Hypothalamus (tissue), 51 donors: ENCODE results near the gene RNF180.
"Not testable (repeated sequence)": the region's sequence is repeated elsewhere in the genome, so short reads cannot be mapped to it uniquely, and the experiment has no call there.

ENCODE experiments used
- DNase-seq, 51 donors: peaks; one replicate each; lab custom pipeline; 2025; lab: John Stamatoyannopoulos, UW

RNF180 gene

GRCh38 chr5:64260756-64261155 lies 95.1 kb downstream of the RNF180 start:
- no peak for DNase-seq

DNA sequence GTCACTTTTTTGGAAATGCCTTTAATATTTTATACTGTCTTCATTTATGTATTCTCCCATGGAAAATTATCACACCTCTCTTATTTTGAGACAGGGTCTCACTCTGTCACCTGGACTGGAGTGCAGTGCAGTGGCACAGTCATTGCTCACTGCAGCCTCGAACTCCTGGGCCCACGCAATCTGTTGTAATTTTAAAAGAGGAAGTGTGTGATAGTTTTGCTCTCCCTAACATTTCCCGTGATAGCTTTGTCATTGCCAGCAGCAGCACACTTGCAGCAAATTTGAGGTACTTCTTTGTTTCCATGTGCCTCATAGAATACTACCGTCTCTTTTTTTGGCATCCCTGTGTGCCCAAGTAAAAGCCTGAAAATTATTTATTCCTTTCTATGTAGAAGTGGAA lies 103.5 kb downstream of the RNF180 start:
- DNase-seq, result no peak

DNA sequence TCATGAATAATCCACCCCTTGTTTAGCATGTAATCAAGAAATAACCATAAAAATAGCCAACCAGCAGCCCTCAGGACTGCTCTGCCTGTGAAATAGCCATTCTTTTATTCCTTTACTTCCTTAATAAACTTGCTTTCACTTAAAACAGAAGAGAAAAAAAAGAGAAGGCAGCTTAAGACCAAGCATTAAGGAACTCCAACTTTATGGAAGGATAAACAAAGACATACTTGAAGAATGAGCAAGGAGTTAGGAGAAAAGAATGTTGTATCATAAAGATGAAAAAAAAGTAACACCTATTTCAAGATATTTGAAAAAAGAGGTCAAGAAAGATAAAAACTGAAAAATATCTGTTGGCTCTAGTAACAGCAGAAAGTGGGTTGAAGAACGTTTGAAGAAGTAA lies 107.6 kb downstream of the RNF180 start:
- DNase-seq, result no peak

DNA sequence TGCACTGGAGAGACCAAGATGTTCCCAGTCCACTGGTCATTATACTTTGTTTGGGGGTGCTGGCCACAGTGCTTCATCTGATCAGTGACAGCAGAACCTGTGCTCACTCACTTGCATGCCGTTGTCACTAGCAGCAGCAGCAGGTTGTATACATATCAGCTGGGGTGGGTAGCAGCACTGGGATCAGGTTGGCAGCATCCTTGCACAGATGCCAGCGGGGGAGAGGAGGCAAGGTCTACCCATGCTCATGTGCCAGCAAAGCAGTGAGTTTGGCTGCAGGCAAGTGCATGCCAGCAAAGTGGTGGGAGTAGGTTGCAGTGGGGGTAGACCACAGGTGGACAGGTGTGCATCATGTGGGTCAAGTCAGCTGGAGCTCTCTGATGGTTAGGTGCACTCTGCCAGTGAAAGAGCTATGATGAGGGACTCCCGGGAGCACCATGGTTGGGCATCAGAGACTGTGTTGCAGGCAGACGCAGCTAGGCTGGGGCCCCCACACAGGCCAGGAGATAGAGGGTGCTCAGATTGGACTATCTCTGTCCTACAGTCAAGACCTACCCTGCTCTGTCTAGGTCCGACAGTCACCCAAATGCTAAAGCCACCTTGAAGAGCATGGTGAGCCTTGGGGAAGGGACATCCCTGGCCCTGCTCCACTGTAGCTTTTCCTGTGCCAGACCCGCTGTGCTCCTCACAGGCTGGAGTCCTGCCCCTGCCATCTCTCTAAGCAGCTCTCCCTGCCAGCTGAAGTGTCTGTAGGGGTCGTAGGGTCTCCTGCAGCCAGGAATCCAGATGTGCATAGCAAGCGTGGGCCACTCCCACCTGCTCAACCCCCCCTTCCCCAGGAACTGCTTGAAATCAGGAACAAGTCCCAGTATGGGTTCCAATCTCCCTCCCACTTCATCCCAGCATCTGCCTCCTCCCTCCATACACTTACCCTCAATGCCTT lies 119.8 kb downstream of the RNF180 start:
- DNase-seq, result no peak

DNA sequence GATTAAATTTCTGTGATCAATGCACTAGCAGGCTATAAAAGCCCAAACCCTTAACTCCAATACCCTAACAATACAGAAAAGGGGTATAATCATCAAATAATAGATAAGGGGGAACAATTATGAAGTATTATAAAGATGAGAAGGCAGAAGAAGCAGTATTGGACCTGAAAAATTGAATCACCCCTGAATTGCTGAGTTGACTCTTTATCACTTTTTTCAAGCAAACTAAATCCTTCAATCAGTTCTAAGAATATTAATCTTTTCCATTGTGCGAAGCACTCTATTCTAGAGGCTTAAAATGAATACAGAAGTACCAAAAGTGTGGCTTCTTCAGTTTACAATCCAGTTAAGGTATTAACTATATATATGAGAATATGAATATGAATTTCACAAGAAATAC lies 120.7 kb downstream of the RNF180 start:
- no peak for DNase-seq

GRCh38 chr5:64288496-64288895 lies 122.9 kb downstream of the RNF180 start:
- not testable (repeated sequence) for DNase-seq

DNA sequence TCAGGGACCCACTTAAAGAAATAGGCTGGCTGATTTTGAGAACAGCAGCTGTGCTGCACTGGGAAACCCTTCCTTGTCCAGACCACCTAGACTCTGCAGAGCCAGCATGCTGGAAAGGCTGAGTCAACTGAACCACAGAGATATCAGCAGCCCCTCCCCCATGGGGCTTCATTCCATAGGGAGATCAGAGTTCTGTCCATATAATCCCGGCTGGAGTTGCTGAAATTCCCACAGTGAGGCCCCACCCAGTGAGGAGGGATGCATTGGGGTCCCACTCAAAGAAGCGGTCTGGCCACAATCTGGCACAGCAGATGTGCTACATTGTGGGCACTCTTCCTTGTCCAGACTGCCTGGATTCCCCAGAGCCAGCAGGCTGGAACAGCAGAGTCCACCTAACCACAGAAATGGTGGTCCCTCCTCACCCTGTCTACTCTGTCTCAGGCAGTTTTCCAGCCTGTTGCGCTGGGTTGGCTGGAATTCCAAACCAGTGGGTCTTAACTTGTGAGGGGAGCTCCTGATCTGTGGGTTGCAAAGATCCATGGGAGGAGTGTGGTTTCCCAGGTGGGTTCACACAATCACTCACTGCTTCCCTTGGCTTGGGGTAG lies 127.1 kb downstream of the RNF180 start:
- DNase-seq, result no peak

GRCh38 chr5:64295101-64295500 lies 129.5 kb downstream of the RNF180 start:
- no peak for DNase-seq

- no peak for DNase-seq
Observed at GRCh38 chr5:64298586-64298985, 132.9 kb downstream of the RNF180 start.

DNA sequence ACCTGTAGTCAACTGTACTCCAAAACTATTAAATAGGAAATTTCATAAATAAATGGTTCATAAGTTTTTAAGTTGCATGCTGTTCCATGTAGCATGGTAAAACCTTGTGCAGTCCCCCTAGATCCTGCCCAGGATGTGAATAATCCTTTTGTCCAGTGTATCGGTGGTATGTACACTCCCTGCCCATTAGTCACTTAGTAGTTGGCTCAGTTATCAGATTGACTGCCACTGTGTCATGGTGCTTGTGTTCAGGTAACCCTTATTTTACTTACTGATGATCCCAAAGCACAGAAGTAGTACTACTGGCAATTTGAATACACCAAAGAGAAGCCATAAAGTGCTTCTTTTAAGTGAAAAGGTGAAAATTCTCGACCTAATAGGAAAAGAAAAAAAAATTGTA lies 134.2 kb downstream of the RNF180 start:
- DNase-seq, result no peak

- no peak for DNase-seq
Observed at GRCh38 chr5:64301566-64301965, 135.9 kb downstream of the RNF180 start.

- DNase-seq, result no peak
Observed at GRCh38 chr5:64308135-64308534, 142.5 kb downstream of the RNF180 start.

DNA sequence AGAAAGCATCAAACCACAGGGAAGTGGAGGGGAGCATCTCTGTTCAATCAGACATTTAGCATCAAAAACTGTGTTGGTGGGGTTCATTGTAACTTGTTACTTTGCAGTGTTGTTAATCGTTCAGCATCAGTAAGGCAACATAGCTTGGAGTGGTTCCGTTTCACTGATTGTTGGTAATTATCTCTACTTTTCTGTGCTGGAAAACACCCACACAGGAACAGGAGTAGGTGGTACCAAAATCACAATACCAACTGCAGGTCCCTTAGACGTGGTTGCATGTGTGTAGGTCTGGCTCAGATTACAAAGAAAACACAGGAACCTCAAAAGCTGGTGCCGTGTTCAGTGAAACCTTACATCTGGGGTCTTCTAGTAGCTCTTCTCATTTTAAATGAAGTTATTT lies 146.8 kb downstream of the RNF180 start:
- no peak for DNase-seq

GRCh38 chr5:64315778-64316177 lies 150.1 kb downstream of the RNF180 start:
- DNase-seq, result no peak

DNA sequence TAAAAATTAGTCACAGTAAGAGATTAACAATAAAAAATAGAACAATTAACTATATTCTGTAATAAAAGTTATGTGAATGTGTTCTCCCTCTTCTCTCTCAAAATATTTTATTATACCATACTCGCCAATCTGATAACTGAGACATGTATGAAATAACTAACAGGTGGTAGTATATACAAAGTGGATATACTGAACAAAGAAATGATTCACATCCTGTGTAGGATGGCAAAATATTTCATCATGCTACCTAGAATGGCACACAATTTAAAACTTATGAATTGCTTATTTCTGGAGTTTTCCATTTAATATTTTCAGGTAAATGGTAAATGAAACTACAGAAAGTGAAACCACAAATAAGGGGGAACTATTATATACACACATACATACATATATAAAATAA lies 152.5 kb downstream of the RNF180 start:
- DNase-seq, result no peak

GRCh38 chr5:64323591-64323990 lies 157.9 kb downstream of the RNF180 start:
- DNase-seq, result no peak

GRCh38 chr5:64330728-64331231 lies 165.1 kb downstream of the RNF180 start:
- DNase-seq, result no peak

- peak in 10 of 51 donors; percentile 6 to 29 (median 15) for DNase-seq
Observed at GRCh38 chr5:64331597-64332277, 166.1 kb downstream of the RNF180 start.

DNA sequence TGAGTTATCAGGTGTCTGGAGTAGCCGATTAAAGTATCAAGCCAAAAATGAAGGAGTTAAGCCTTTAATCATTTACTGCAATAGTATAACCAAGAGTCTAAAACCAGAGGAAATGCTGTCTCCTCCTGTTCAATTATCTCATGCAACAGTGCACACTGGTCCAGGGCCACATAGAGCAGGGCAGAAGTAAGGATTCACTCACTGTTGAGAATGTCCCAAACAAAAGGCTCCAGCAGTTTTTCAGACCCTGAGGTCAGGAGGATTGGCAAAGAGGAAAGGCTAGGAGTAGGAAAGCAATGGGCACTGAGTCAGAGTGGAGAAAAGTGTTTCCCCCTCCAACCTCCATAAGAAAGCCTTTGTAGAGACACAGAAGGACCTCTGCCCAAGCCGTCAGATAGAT lies 168.2 kb downstream of the RNF180 start:
- no peak for DNase-seq

DNA sequence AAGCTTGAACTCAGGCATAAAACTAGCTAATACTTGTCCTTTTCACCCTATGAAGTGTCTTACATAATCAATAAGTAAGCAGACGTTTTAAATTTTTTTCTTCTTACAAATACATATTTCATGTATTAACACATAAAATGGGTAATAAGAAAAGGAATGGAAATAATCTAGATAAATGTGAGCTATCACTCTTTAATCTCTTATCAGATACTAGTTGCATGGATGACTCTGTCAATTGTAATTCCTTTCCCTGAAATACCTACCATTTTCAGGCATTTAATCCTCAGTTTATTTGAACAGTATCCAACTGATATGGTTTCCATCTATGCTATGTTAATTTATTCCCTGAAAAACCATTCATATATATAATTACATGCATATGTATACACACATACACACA lies 174.1 kb downstream of the RNF180 start:
- no peak for DNase-seq

- no peak for DNase-seq
Observed at GRCh38 chr5:64340293-64340692, 174.7 kb downstream of the RNF180 start.
